Measurements from ENCODE around the gene REC8.
"Not testable (repeated sequence)": the region's sequence is repeated elsewhere in the genome, so short reads cannot be mapped to it uniquely, and the experiment has no call there.

Gene REC8

DNA sequence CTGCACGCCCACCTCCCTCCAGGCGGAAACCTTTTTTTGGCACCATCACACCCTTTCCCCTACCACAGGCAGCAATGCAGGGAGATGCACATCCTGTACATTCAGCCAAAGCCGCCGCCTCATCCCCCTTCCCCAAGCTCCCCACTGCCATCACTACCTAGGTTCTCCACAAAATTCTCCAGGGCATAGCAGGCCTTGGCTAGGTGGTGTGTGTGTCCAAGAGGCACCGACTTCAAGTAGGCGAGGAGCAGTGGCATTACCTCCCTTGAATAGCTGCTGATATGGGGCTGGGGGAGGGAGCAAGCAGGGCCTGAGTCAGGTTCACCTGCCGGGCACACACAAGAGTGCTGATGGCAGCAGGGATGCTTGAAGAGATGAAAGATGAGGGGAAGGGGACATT lies 13.1 kb downstream of the REC8 start:
- no peak for DNase-seq

DNA sequence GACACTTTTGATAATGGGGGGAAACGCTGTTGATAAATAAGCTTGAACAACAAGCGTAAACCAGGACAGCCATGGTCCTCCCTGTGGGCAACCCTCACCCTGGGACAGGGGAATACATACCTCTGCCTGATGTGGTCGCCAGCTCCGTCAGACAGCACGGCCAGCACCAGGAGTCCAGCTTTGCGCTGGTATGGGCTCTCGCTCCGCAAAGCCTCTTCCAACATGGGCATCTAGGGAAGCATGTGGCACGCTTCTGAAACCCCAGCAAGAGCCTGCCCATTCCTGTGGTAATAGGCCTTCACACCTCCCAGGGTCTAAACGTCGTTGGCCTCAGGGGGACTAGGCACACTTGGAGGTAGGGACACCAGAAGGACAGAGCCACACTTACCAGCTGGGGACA lies 13.9 kb downstream of the REC8 start:
- DNase-seq, result no peak

GRCh38 chr14:24186831-24187538 lies 15.1 kb downstream of the REC8 start:
- no peak for DNase-seq

GRCh38 chr14:24187539-24187915 lies 15.6 kb downstream of the REC8 start:
- no peak for DNase-seq

GRCh38 chr14:24188251-24189058 lies 16.6 kb downstream of the REC8 start, which contains the start of gene IPO4:
IPO4 (minus strand) TSS chr14:24188816; CDS start chr14:24188787, 29 bp downstream.
- peak; percentile 95 for DNase-seq

DNA sequence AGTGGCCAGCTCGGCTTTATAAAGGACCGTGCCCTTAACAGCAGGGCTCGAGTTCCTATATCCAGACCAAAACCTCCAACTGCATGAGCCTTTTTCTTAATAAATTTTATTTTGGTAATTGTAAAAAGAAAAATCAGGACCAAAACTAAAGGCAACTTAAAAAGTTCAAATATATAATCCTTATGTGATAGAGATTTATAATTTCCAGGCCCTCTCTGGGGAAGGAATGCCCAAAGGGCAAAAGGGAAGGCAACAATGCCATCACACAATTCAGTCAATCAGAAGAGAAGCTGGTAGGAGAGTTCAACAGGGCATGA lies 17.1 kb downstream of the REC8 start:
- no peak for DNase-seq

GRCh38 chr14:24189460-24189859 lies 17.6 kb downstream of the REC8 start:
- DNase-seq, result no peak

DNA sequence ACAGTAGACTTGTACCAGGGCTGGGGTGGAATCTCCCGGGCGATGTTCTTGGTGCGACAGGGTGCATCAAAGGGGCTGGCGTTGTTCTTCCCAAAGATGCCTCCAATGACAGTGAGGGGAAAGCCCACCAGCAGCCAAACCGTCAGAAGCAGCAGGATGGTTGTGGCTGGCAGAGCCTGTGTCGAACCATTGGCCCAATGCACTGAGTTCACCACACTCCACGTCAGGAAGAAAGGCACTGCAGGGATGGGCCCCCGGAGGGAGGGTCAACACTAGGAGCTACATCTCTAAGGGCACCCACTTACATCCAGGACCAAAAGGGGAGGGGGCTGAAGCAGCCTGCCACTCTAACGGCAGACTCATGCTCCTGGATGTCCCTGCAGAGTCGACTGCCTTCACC lies 18.5 kb downstream of the REC8 start:
- no peak for DNase-seq

DNA sequence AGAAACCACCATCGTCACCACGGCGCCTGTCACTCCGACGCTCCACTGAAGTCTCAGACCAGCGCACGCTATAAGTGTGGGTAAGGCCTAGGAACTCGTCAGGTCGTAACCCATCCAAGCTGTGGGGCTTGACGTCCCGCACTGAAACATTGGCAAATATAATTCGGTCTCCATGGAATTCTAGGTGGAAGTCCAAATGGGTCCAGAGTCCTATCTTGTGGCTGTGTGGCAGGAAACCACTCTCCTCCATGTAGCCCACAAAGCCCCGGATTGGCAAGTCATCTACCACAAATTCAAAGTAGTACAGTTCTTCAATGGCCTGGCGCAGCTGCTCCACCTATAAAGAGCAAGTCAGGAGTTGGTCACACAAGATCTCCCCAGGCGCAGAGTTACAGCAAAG lies 21.1 kb downstream of the REC8 start:
- DNase-seq, result no peak

DNA sequence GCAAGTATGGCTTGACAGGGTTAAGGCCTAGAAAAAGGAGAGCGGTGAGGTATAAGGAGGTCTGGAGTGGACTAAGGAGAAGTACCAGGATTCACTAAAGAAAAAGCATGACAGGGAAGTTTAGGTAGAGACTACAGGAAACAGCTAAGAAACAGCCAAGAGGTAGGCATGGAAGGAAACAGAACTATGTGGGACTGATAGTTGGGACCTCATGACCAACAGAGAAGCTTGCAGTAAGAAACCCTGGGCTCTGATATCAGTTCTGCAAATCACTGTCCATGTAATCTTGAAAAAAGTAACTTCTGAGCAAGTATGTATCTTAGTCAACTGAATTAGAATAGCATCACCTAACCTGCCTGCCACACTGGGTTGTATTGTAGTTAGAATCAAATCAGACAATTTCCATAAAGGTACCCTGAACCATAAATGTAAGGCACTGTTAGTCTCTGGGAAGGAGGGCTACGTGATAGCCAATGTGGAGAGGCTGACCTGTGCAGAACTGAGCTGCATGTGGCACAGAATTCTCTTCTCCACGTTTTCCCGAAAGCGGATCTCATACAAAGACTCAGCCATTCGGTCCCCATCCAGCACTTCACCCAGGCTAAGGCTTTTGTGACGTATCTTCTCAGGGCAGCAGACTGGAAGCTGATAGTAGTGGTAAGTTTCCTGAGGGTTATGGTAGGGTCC lies 22.4 kb downstream of the REC8 start:
- no peak for DNase-seq

- no peak for DNase-seq
Observed at GRCh38 chr14:24194873-24195185, 22.9 kb downstream of the REC8 start.

- DNase-seq, result peak; percentile 87
Observed at GRCh38 chr14:24195186-24196070, 23.5 kb downstream of the REC8 start, which contains the start of gene TM9SF1. TM9SF1 (minus strand) TSS chr14:24195441; CDS start chr14:24195019, 422 bp downstream.

- DNase-seq, result no peak
Observed at GRCh38 chr14:24196071-24197055, 24.5 kb downstream of the REC8 start.

GRCh38 chr14:24197056-24197450 lies 25.2 kb downstream of the REC8 start:
- DNase-seq, result no peak

GRCh38 chr14:24198814-24199524 lies 27.1 kb downstream of the REC8 start:
- no peak for DNase-seq

GRCh38 chr14:24202538-24202937 lies 30.7 kb downstream of the REC8 start:
- not testable (repeated sequence) for DNase-seq

DNA sequence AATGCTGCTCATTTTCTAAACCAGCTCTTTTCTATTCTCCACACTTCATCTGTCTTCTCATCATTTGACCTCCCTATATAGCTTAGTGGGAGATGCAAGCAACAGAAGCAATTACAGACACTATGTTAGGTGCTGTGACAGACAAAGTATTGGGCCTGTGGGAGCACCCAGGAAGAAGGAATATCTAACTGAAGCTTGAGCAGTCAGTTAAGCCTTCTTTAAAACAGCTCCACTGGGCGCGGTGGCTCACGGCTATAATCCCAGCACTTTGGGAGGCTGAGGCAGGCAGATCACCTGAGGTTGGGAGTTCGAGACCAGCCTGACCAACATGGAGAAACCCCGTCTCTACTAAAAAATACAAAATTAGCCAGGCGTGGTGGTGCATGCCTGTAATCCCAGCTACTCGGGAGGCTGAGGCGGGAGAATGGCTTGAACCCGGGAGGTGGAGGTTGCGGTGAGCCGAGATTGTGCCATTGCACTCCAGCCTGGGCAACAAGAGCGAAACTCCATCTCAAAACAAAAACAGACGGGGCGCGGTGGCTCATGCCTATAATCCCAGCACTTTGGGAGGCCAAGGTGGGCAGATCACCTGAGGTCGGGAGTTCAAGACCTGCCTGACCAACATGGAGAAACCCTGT lies 31.5 kb downstream of the REC8 start:
- DNase-seq, result not testable (repeated sequence)

DNA sequence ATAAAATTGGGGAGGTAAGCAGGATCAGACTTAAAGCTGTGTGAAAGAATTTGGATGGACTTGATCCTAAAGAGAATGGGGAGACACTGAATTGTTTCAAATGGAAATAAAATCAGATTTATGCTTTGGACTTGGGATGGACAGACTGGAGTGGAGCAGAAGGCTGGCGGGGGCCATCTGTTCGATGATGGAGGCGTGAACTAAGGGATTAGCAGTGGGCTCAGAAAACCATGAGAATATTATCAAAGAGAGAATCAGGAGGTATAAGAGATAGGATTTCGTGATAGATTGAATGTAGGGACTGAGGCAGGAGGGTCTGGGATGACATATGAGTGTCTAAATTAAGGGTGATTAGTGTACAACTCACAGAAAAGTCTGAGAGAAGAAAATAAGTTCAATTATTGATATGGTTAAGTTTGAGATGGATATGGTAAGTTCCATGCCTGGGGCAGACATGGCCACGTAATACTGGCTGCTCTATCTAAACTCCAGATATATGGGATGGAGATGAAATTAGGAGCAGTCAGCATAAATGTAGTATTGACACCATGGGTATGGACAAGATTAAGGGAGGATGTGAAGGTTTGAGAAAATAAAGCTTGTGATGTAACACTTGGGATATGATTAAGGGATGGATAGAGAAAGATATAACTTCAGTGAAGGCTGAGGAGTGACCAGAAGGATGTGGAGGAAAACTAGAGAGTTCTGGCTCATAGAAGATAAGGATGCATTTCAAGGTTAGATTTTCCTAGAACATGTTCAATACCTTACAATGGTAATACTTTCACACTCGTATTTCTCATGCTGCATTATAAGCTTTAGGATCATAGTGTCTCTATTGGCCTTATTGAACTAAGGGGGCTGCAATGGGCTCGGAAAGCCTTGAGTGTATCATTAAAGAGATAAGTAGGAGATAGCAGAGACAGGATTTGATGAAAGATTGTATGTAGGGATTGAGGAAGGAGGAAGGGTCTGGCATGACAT lies 32.6 kb downstream of the REC8 start:
- DNase-seq, result no peak

All from effector CD4-positive, alpha-beta T cell (primary cell).